ENCODE data around the gene LGALS3BP.
"Not testable (repeated sequence)": the region's sequence is repeated elsewhere in the genome, so short reads cannot be mapped to it uniquely, and the experiment has no call there.

LGALS3BP gene
- total RNA-seq = 19.8 to 105 (median 48.7) reads per million in 17 experiments

- DNase-seq = peak in 3 of 4 experiments; percentile 30 to 36 (median 34)
Measured at GRCh38 chr17:78979780-78980623, at the start of gene LGALS3BP. TSS of gene LGALS3BP (minus strand) at chr17:78979923. CDS start at chr17:78977191, 2,732 bp downstream.

GRCh38 chr17:79028496-79029326 lies 49.0 kb upstream of the LGALS3BP start:
- no peak for DNase-seq

- no peak for DNase-seq
Measured at GRCh38 chr17:79027925-79028491, 48.3 kb upstream of the LGALS3BP start.

- DNase-seq = no peak
Measured at GRCh38 chr17:79027274-79027924, 47.7 kb upstream of the LGALS3BP start.

GRCh38 chr17:79026376-79027273 lies 46.9 kb upstream of the LGALS3BP start:
- no peak for DNase-seq

GRCh38 chr17:79024901-79025737 lies 45.4 kb upstream of the LGALS3BP start:
- DNase-seq = peak in 1 of 4 experiments; percentile 2

- peak in 3 of 4 experiments; percentile 27 to 49 (median 48) for DNase-seq
Measured at GRCh38 chr17:79023886-79024771, 44.4 kb upstream of the LGALS3BP start, which contains the start of gene C1QTNF1. TSS of gene C1QTNF1 (plus strand) at chr17:79024169. CDS start at chr17:79043969, 19,800 bp downstream.

GRCh38 chr17:79023180-79023705 lies 43.5 kb upstream of the LGALS3BP start:
- DNase-seq = no peak

GRCh38 chr17:79022507-79022991 lies 42.8 kb upstream of the LGALS3BP start:
- DNase-seq = peak in 1 of 4 experiments; percentile 2

GRCh38 chr17:79021929-79022328 lies 42.2 kb upstream of the LGALS3BP start:
- not testable (repeated sequence) for DNase-seq

- no peak for DNase-seq
Measured at GRCh38 chr17:79020631-79021301, 41.0 kb upstream of the LGALS3BP start.

GRCh38 chr17:79019632-79020584 lies 40.2 kb upstream of the LGALS3BP start:
- peak; percentile 81 to 86 (median 84) for DNase-seq

- DNase-seq = no peak
Measured at GRCh38 chr17:79019261-79019631, 39.5 kb upstream of the LGALS3BP start.

GRCh38 chr17:79018370-79018695 lies 38.6 kb upstream of the LGALS3BP start:
- no peak for DNase-seq

GRCh38 chr17:79017546-79018369 lies 38.0 kb upstream of the LGALS3BP start:
- DNase-seq = no peak

GRCh38 chr17:79014158-79014758 lies 34.5 kb upstream of the LGALS3BP start:
- DNase-seq = no peak

All from suppressor macrophage (primary cell).